Loucy (cell line): ENCODE measurements around the gene LIPC.

ENCODE experiments used
- H2AFZ ChIP-seq: fragments of 200-600 bp; sonication (generic); 2 replicates; pipeline ENCODE4 v1.6.0; 2016; ENCODE audit warnings: antibody characterized with exemption, mild to moderate bottlenecking, low read length, moderate library complexity
- H3F3A ChIP-seq: fragments of 200-600 bp; 2 replicates; pipeline ENCODE4 v1.6.0; 2016; ENCODE audit warnings: antibody characterized with exemption, low read depth, mild to moderate bottlenecking
- H3K27me3 ChIP-seq: fragments of 200-600 bp; sonication (generic); 2 replicates; pipeline ENCODE4 v1.6.1; 2014; ENCODE audit warnings: low read length, mild to moderate bottlenecking; ENCODE audit not compliant: insufficient read depth, poor library complexity, severe bottlenecking
- H3K36me3 ChIP-seq: fragments of 200-600 bp; sonication (generic); 2 replicates; pipeline ENCODE4 v1.6.1; 2016; ENCODE audit warnings: low read length; ENCODE audit not compliant: insufficient read depth
- H3K4me1 ChIP-seq: fragments of 200-600 bp; sonication (generic); 2 replicates; pipeline ENCODE4 v1.5.1; 2014; ENCODE audit warnings: low read length, mild to moderate bottlenecking; ENCODE audit not compliant: insufficient read depth, poor library complexity, severe bottlenecking
- H3K4me2 ChIP-seq: fragments of 200-600 bp; sonication (generic); 2 replicates; pipeline ENCODE4 v1.6.0; 2014; ENCODE audit warnings: antibody characterized with exemption, low read length, low read depth, mild to moderate bottlenecking; ENCODE audit not compliant: poor library complexity, severe bottlenecking
- H3K4me3 ChIP-seq: fragments of 200-600 bp; sonication (generic); 2 replicates; pipeline ENCODE4 v1.5.1; 2014; ENCODE audit warnings: low read length, mild to moderate bottlenecking, mixed read lengths; ENCODE audit not compliant: poor library complexity, severe bottlenecking
- H3K79me2 ChIP-seq: fragments of 200-600 bp; sonication (generic); 2 replicates; pipeline ENCODE4 v1.6.1; 2014; ENCODE audit warnings: low read length; ENCODE audit not compliant: insufficient read depth
- H3K9ac ChIP-seq: fragments of 200-600 bp; sonication (generic); 2 replicates; pipeline ENCODE4 v1.6.0; 2014; ENCODE audit warnings: mild to moderate bottlenecking, low read depth, low read length, moderate library complexity; ENCODE audit not compliant: poor library complexity, severe bottlenecking
- H3K9me2 ChIP-seq: fragments of 200-600 bp; sonication (generic); replicated peaks from 2 replicates; pipeline ENCODE4 v1.6.1; 2016; ENCODE audit warnings: low read depth, low read length, mixed read lengths
- H3K9me3 ChIP-seq: fragments of 200-600 bp; sonication (generic); 2 replicates; pipeline ENCODE4 v1.6.1; 2014; ENCODE audit warnings: mild to moderate bottlenecking, antibody characterized with exemption, low read length, low read depth; ENCODE audit not compliant: insufficient read depth
- H4K20me1 ChIP-seq: fragments of 200-600 bp; sonication (generic); 2 replicates; pipeline ENCODE4 v1.6.0; 2014; ENCODE audit warnings: antibody characterized with exemption, low read length, mild to moderate bottlenecking; ENCODE audit not compliant: insufficient read depth, poor library complexity, severe bottlenecking
- CTCF ChIP-seq: fragments of 200-600 bp; sonication (generic); conservative IDR thresholded peaks from 2 replicates; pipeline ENCODE4 v1.5.1; 2014; ENCODE audit warnings: mild to moderate bottlenecking, antibody characterized with exemption, low read length
- EZH2phosphoT487 ChIP-seq: fragments of 200-600 bp; IDR thresholded peaks from 2 replicates; pipeline ENCODE4 v1.6.1; 2018; ENCODE audit warnings: antibody characterized with exemption, mild to moderate bottlenecking, moderate library complexity, borderline replicate concordance

The LIPC gene

GRCh38 chr15:58454950-58455401, 23.2 kb downstream of the LIPC start:
- no peak overlapping the region for H2AFZ ChIP-seq
- no peak overlapping the region for H3K9ac ChIP-seq
- no peaks in the 10 kb centered on the region for H3K9me3 ChIP-seq
- no peak overlapping the region for H3K4me3 ChIP-seq
- no peaks in the 10 kb centered on the region for H3F3A ChIP-seq
- H3K36me3 ChIP-seq: no peaks in the 10 kb centered on the region
- no peak overlapping the region for H3K4me2 ChIP-seq
- H3K79me2 ChIP-seq: no peaks in the 10 kb centered on the region
- TF ChIP-seq CTCF (no peak), EZH2phosphoT487 (no peak)
- no peaks in the 10 kb centered on the region for H3K27me3 ChIP-seq
- H3K4me1 ChIP-seq: peaks cover 65% of the 10 kb centered on the region
- no peaks in the 10 kb centered on the region for H4K20me1 ChIP-seq
- H3K9me2 ChIP-seq: no peaks in the 10 kb centered on the region

- Histone ChIP-seq H2AFZ (no peak overlapping the region), H3K36me3 (no peaks in the 10 kb centered on the region), H3K9ac (no peak overlapping the region), H3K9me3 (no peaks in the 10 kb centered on the region), H3K4me3 (no peak overlapping the region), H3K9me2 (no peaks in the 10 kb centered on the region), H3K4me2 (peak overlapping the region; percentile 43), H3F3A (no peaks in the 10 kb centered on the region), H3K27me3 (no peaks in the 10 kb centered on the region), H3K79me2 (no peaks in the 10 kb centered on the region), H4K20me1 (no peaks in the 10 kb centered on the region), H3K4me1 (peaks cover 74% of the 10 kb centered on the region)
- TF ChIP-seq EZH2phosphoT487 (no peak), CTCF (no peak)
These were observed 25.7 kb downstream of the LIPC start for GRCh38 chr15:58457466-58457965.

- Histone ChIP-seq H3K9me3 (no peaks in the 10 kb centered on the region), H3K36me3 (no peaks in the 10 kb centered on the region), H3K4me3 (no peak overlapping the region), H3K9me2 (no peaks in the 10 kb centered on the region), H3K4me1 (peaks cover 74% of the 10 kb centered on the region), H4K20me1 (no peaks in the 10 kb centered on the region), H3F3A (no peaks in the 10 kb centered on the region), H3K4me2 (peak overlapping the region; percentile 43), H3K27me3 (no peaks in the 10 kb centered on the region), H3K79me2 (no peaks in the 10 kb centered on the region), H3K9ac (no peak overlapping the region), H2AFZ (no peak overlapping the region)
- TF ChIP-seq CTCF (no peak), EZH2phosphoT487 (no peak)
These were observed 26.3 kb downstream of the LIPC start for GRCh38 chr15:58458076-58458475.
